ENCODE data around the gene NSUN6. TPM values are rescaled to one million over a fixed set of nuclear protein-coding genes. Genes with fewer than 3 reads are reported as not detected.

The NSUN6 gene
- total RNA-seq, 2 experiments from 2014 or later = 23.2 to 27.2 TPM

- H3K27ac ChIP-seq (ENCODE audit: low read depth, low read length, poor library complexity, severe bottlenecking) = no peak overlapping the region
- H3K9me3 ChIP-seq (ENCODE audit: low read length) = no peaks in the 10 kb centered on the region
- no peaks in the 10 kb centered on the region for H3K4me1 ChIP-seq (ENCODE audit: insufficient read depth, low read length, poor library complexity, severe bottlenecking)
- no peak for TF ChIP-seq CTCF (conservative IDR thresholded peaks at IDR 0.05; ENCODE audit: low read length)
- no peak for TF ChIP-seq EZH2phosphoT487 (IDR thresholded peaks at IDR 0.05; ENCODE audit: borderline replicate concordance, low read depth, low read length)
- H4K20me1 ChIP-seq (ENCODE audit: insufficient read depth, low read length) = no peaks in the 10 kb centered on the region
- no peak overlapping the region for H3K4me2 ChIP-seq (ENCODE audit: low read length)
- no peaks in the 10 kb centered on the region for H3K36me3 ChIP-seq (ENCODE audit: insufficient read depth, low read length)
- no peaks in the 10 kb centered on the region for H3K9me2 ChIP-seq (ENCODE audit: insufficient read depth, low read length)
- ChIA-PET POLR2A (interaction anchor here (0.6 to 0.9 kb wide), 3 partner anchors 11 to 17 kb away, joined by 3 read pairs; no protein-coding TSS in a partner anchor), CTCF (ENCODE audit: unreplicated experiment) (no interaction called here)
- BruUV-seq (replicated peaks) = no TSS peak
- H3K79me2 ChIP-seq (ENCODE audit: insufficient read depth, low read depth, low read length) = no peaks in the 10 kb centered on the region
- DNase-seq (ENCODE audit: low spot score) = no peak
- no peak overlapping the region for H3K4me3 ChIP-seq (ENCODE audit: low read depth, low read length, poor library complexity, severe bottlenecking)
- intact Hi-C loops (cut with micrococcal nuclease; ENCODE audit: unreplicated experiment) = no loop called here
- no peak overlapping the region for H2AFZ ChIP-seq (ENCODE audit: low read length)
These were observed 136.8 kb downstream of the NSUN6 start for GRCh38 chr10:18514537-18514936.

GRCh38 chr10:18508587-18508986, 142.8 kb downstream of the NSUN6 start:
- H3K4me2 ChIP-seq (ENCODE audit: low read length) = no peak overlapping the region
- H3K36me3 ChIP-seq (ENCODE audit: insufficient read depth, low read length) = no peaks in the 10 kb centered on the region
- H3K9me2 ChIP-seq (ENCODE audit: insufficient read depth, low read length) = no peaks in the 10 kb centered on the region
- POLR2A ChIA-PET = no interaction called here
- no peaks in the 10 kb centered on the region for H3K79me2 ChIP-seq (ENCODE audit: insufficient read depth, low read depth, low read length)
- H3K9me3 ChIP-seq (ENCODE audit: low read length) = no peaks in the 10 kb centered on the region
- intact Hi-C loops (cut with micrococcal nuclease; ENCODE audit: unreplicated experiment) = no loop called here
- no peak overlapping the region for H3K4me3 ChIP-seq (ENCODE audit: low read depth, low read length, poor library complexity, severe bottlenecking)
- H2AFZ ChIP-seq (ENCODE audit: low read length) = no peak overlapping the region
- no peaks in the 10 kb centered on the region for H4K20me1 ChIP-seq (ENCODE audit: insufficient read depth, low read length)
- no TSS peak for BruUV-seq (replicated peaks)
- CTCF ChIA-PET (ENCODE audit: unreplicated experiment) = no interaction called here
- no peak overlapping the region for H3K27ac ChIP-seq (ENCODE audit: low read depth, low read length, poor library complexity, severe bottlenecking)
- no peaks in the 10 kb centered on the region for H3K4me1 ChIP-seq (ENCODE audit: insufficient read depth, low read length, poor library complexity, severe bottlenecking)
- TF ChIP-seq CTCF (conservative IDR thresholded peaks at IDR 0.05; ENCODE audit: low read length) (no peak), EZH2phosphoT487 (IDR thresholded peaks at IDR 0.05; ENCODE audit: borderline replicate concordance, low read depth, low read length) (no peak)
- no peak for DNase-seq (ENCODE audit: low spot score)

- no peak for TF ChIP-seq EZH2phosphoT487 (IDR thresholded peaks at IDR 0.05; ENCODE audit: borderline replicate concordance, low read depth, low read length)
- no peak for TF ChIP-seq CTCF (conservative IDR thresholded peaks at IDR 0.05; ENCODE audit: low read length)
- no peak overlapping the region for H3K4me3 ChIP-seq (ENCODE audit: low read depth, low read length, poor library complexity, severe bottlenecking)
- H3K79me2 ChIP-seq (ENCODE audit: insufficient read depth, low read depth, low read length) = no peaks in the 10 kb centered on the region
- BruUV-seq (replicated peaks) = no TSS peak
- intact Hi-C loops (cut with micrococcal nuclease; ENCODE audit: unreplicated experiment) = no loop called here
- no peaks in the 10 kb centered on the region for H3K4me1 ChIP-seq (ENCODE audit: insufficient read depth, low read length, poor library complexity, severe bottlenecking)
- no peaks in the 10 kb centered on the region for H3K9me3 ChIP-seq (ENCODE audit: low read length)
- CTCF ChIA-PET (ENCODE audit: unreplicated experiment) = no interaction called here
- H3K27ac ChIP-seq (ENCODE audit: low read depth, low read length, poor library complexity, severe bottlenecking) = no peak overlapping the region
- no peaks in the 10 kb centered on the region for H4K20me1 ChIP-seq (ENCODE audit: insufficient read depth, low read length)
- DNase-seq (ENCODE audit: low spot score) = no peak
- POLR2A ChIA-PET = no interaction called here
- H3K9me2 ChIP-seq (ENCODE audit: insufficient read depth, low read length) = no peaks in the 10 kb centered on the region
- no peak overlapping the region for H3K4me2 ChIP-seq (ENCODE audit: low read length)
- H3K36me3 ChIP-seq (ENCODE audit: insufficient read depth, low read length) = no peaks in the 10 kb centered on the region
- no peak overlapping the region for H2AFZ ChIP-seq (ENCODE audit: low read length)
These were observed 145.8 kb downstream of the NSUN6 start for GRCh38 chr10:18505456-18506118.

All from OCI-LY7 (cell line).